K562 (cell line): ENCODE data around the gene CREB3L2. TPM values are rescaled to one million over a fixed set of nuclear protein-coding genes. Genes with fewer than 3 reads are reported as not detected.

Source experiments
- ATF7 ChIP-seq: fragments of 450-650 bp; IDR thresholded peaks from 2 replicates; pipeline ENCODE4 v1.7.1; 2014; ENCODE audit warnings: mild to moderate bottlenecking, moderate library complexity
- DPF2 ChIP-seq: fragments of 450-650 bp; IDR thresholded peaks from 2 replicates; pipeline ENCODE4 v1.6.1; 2016
- LCOR ChIP-seq: sonication (generic); formaldehyde crosslinking; IDR thresholded peaks from 2 replicates; pipeline ENCODE4 v1.8.0; 2022; ENCODE audit warnings: mild to moderate bottlenecking, missing genetic modification reagents
- MCM3 ChIP-seq: fragments of 450-650 bp; IDR thresholded peaks from 2 replicates; pipeline ENCODE4 v1.6.1; 2016
- MTA3 ChIP-seq: fragments of 450-650 bp; formaldehyde crosslinking; IDR thresholded peaks from 2 replicates; pipeline ENCODE4 v1.6.1; 2017; ENCODE audit warnings: mild to moderate bottlenecking, borderline replicate concordance
- NFE2 ChIP-seq: IDR thresholded peaks from 2 replicates; pipeline ENCODE4 v1.6.1; 2014; ENCODE audit warnings: antibody characterized with exemption, low read depth
- PHF8 ChIP-seq: fragments of 200-600 bp; sonication (generic); IDR thresholded peaks from 2 replicates; pipeline ENCODE4 v1.6.1; 2012; ENCODE audit warnings: mixed run types, mild to moderate bottlenecking, inconsistent platforms, low read length, moderate library complexity, borderline replicate concordance
- POLR2A ChIP-seq: fragments of 450-650 bp; conservative IDR thresholded peaks from 2 replicates; pipeline ENCODE4 v1.6.1; 2016
- RBM39 ChIP-seq: fragments of 200-400 bp; formaldehyde crosslinking; optimal IDR thresholded peaks from 2 replicates; pipeline ENCODE3; 2018; ENCODE audit warnings: low read depth, low read length
- SIRT6 ChIP-seq: IDR thresholded peaks from one replicate; pipeline ENCODE4 v1.6.1; 2012; ENCODE audit warnings: low read depth, mild to moderate bottlenecking, control low read depth, inconsistent platforms, low read length, moderate library complexity
- SOX6 ChIP-seq: fragments of 450-650 bp; IDR thresholded peaks from 2 replicates; pipeline ENCODE4 v1.6.1; 2014; ENCODE audit warnings: mild to moderate bottlenecking
- VEZF1 ChIP-seq: fragments of 200-800 bp; sonication (Bioruptor generic); IDR thresholded peaks from 2 replicates; pipeline ENCODE4 v1.6.1; 2017; ENCODE audit warnings: missing genetic modification characterization, missing compliant biosample characterization
- YY1 ChIP-seq, 3 experiments: IDR thresholded peaks; 2 replicates each; pipeline ENCODE4 v1.6.1; 2011; ENCODE audit warnings: low read length in 2 of 3, mild to moderate bottlenecking in 2 of 3, moderate library complexity in 2 of 3, borderline replicate concordance in 1 of 3, control low read depth in 1 of 3, low read depth in 1 of 3; ENCODE audit not compliant: insufficient read depth in 3 of 3, insufficient replicate concordance in 2 of 3, control insufficient read depth in 1 of 3, insufficient read length in 1 of 3; ENCODE audit errors: extremely low read depth in 1 of 3
- ZBTB1 ChIP-seq: sonication (generic); formaldehyde crosslinking; IDR thresholded peaks from 2 replicates; pipeline ENCODE4 v1.8.1; 2023; ENCODE audit warnings: missing genetic modification reagents, low read depth, mild to moderate bottlenecking, borderline replicate concordance
- ZBTB8A ChIP-seq: fragments of 450-650 bp; IDR thresholded peaks from 2 replicates; pipeline ENCODE4 v1.6.1; 2018; ENCODE audit warnings: mild to moderate bottlenecking, moderate library complexity; ENCODE audit not compliant: partially characterized antibody
- ZMIZ1 ChIP-seq, 2 experiments: fragments of 150-350 bp in 1 of 2; IDR thresholded peaks; 2 replicates each; pipeline ENCODE4 v1.6.1; 2012 to 2016; ENCODE audit warnings: low read depth in 2 of 2, low read length in 2 of 2, mild to moderate bottlenecking in 1 of 2, moderate library complexity in 1 of 2
- ZNF134 ChIP-seq: fragments of 250-450 bp; sonication (Bioruptor Pico); conservative IDR thresholded peaks from 2 replicates; pipeline ENCODE4 v1.4.0; 2020
- ZNF592 ChIP-seq: fragments of 450-650 bp; IDR thresholded peaks from 2 replicates; pipeline ENCODE4 v1.6.1; 2017; ENCODE audit warnings: antibody characterized with exemption, mild to moderate bottlenecking
- ZZZ3 ChIP-seq: fragments of 450-650 bp; IDR thresholded peaks from 2 replicates; pipeline ENCODE4 v1.6.1; 2016; ENCODE audit warnings: antibody characterized with exemption, mild to moderate bottlenecking, moderate library complexity
- polyA plus RNA-seq, 8 experiments: library from polyadenylated mRNA; depleted of rRNA in 4 of 8; stranded (reverse) in 5 of 8; unstranded in 3 of 8; fragments of >200 nt; fragmentation: Nextera tagmentation in 2 of 8; fragmentation: Illumina TruSeq in 1 of 8; extraction: Ambion mirVana in 2 of 8; extraction: Trizol in 1 of 8; gene quantifications; 2 replicates each; pipeline versions ENCODE4 v1.2.1 to v1.2.3, GENCODE V29; 2011 to 2014; ENCODE audit warnings: inconsistent platforms in 1 of 8, missing spikeins in 1 of 8
- total RNA-seq, 7 experiments: library from RNA; depleted of rRNA in 6 of 7; stranded (reverse); fragments of >200 nt in 6 of 7; fragmentation: Illumina TruSeq in 2 of 7; extraction: Trizol in 2 of 7; gene quantifications; 2 replicates each; pipeline versions ENCODE4 v1.2.1 to v1.2.3, GENCODE V29; 2011 to 2021; ENCODE audit warnings: low replicate concordance in 1 of 7

Gene CREB3L2
- total and polyA plus RNA-seq, 9 of the 15 experiments (the other 6 are each of a cell fraction or from before 2014, with no cell fraction given): 7.1 to 45.6 (median 15.8) TPM

- no peak for TF ChIP-seq YY1 (IDR thresholded peaks at IDR 0.05; ENCODE audit: borderline replicate concordance in 1 of 3, control insufficient read depth in 1 of 3, extremely low read depth in 1 of 3, insufficient read depth in 3 of 3, insufficient read length in 1 of 3, insufficient replicate concordance in 2 of 3, low read depth in 1 of 3, low read length in 2 of 3)
- no peak for TF ChIP-seq POLR2A
- TF ChIP-seq PHF8: no peak
- no peak for TF ChIP-seq ZMIZ1 (IDR thresholded peaks at IDR 0.05; ENCODE audit: low read depth in 2 of 2, low read length in 2 of 2)
- TF ChIP-seq ZNF592: 0 out of 2 replicates have a peak, but pooled peaks have one; percentile 49
- TF ChIP-seq SOX6: no peak
- TF ChIP-seq DPF2: no peak
- no peak for TF ChIP-seq ATF7
- TF ChIP-seq VEZF1 (CRISPR knock-in tag): peak; percentile 13; the same call in 1 of the 2 replicates
- TF ChIP-seq LCOR: no peak
- TF ChIP-seq SIRT6: no peak
- no peak for TF ChIP-seq ZBTB1
- TF ChIP-seq NFE2: no peak
- TF ChIP-seq ZBTB8A: no peak
- no peak for TF ChIP-seq MTA3
- TF ChIP-seq ZZZ3: no peak
- TF ChIP-seq ZNF134: no peak
- no peak for TF ChIP-seq MCM3
- TF ChIP-seq RBM39: no peak
Observed at GRCh38 chr7:137881607-137882260, 120.2 kb downstream of the CREB3L2 start (continued).
